HG03095 (cell line): Measurements from ENCODE around the gene ARHGAP27.
"Not testable (repeated sequence)": the region's sequence is repeated elsewhere in the genome, so short reads cannot be mapped to it uniquely, and the experiment has no call there.

Source experiments
- ATAC-seq: cut with Tn5 transposase; IDR thresholded peaks from one replicate; pipeline ENCODE4 v1.9.1; 2021; ENCODE audit warnings: moderate library complexity; ENCODE audit not compliant: unreplicated experiment

The ARHGAP27 gene, protein sequence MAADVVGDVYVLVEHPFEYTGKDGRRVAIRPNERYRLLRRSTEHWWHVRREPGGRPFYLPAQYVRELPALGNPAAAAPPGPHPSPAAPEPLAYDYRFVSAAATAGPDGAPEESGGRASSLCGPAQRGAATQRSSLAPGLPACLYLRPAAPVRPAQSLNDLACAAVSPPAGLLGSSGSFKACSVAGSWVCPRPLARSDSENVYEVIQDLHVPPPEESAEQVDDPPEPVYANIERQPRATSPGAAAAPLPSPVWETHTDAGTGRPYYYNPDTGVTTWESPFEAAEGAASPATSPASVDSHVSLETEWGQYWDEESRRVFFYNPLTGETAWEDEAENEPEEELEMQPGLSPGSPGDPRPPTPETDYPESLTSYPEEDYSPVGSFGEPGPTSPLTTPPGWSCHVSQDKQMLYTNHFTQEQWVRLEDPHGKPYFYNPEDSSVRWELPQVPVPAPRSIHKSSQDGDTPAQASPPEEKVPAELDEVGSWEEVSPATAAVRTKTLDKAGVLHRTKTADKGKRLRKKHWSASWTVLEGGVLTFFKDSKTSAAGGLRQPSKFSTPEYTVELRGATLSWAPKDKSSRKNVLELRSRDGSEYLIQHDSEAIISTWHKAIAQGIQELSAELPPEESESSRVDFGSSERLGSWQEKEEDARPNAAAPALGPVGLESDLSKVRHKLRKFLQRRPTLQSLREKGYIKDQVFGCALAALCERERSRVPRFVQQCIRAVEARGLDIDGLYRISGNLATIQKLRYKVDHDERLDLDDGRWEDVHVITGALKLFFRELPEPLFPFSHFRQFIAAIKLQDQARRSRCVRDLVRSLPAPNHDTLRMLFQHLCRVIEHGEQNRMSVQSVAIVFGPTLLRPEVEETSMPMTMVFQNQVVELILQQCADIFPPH

DNA sequence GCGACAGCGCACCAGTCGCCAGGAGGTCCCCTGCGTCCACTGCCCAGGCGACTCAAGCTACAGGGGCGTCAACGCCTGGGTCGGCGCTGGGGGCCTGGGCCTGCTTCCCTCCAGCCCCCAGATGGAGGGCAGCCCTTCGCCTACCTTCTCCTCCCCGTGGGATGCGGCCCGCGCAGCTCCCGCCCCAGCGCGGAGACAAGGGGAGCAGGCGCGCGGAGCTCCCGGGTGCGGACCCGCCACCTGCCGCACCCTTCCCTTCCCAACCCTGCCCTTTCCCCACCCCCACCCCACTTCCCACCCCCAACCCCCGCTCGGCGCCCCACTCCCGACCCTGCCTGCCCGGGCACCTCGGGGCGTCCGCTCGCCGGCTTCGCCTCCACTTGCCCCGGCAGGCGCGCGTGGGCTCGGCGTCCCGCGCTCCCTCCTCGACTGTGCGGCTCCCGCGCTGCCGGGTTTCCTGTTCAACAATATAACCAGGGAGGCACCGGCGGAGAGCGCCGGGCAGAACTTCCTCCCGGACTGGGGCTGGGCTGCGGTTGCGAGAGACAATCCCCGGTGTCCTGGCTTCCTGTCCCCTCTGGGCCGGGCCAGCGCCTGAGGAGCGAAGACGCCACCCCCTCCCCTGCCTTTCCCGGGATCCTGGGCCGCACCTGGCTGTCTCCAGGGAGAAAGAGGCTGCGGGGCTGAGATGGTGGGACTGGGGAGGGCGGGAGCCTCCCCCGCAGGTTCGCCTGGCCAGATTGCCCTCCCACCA, at the start of gene ARHGAP27:
ARHGAP27 (minus strand) TSS at position 466 of the 754 bp plus-strand sequence. CDS start 2,591 bp downstream, outside the sequence.
- ATAC-seq: no peak

DNA sequence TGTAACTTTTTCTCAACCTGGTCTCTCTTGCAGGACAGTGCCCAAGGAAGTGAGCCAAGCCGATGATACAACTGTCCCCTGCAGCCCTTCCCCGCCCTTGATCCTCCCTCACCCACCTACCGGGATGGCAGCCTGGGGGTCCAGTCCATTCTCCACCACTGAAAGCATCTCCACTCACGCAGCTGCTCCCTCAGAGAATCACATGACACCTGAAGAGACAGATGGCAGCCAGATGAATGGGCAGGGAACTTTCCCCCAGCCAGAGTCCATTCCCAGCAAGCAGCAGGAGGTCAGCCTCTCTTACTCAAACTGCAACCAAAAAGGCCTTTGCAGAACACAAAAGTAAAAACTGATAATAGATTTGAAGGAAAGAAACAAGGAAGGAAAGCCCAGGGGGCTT, 49.6 kb upstream of the ARHGAP27 start:
- not testable (repeated sequence) for ATAC-seq

DNA sequence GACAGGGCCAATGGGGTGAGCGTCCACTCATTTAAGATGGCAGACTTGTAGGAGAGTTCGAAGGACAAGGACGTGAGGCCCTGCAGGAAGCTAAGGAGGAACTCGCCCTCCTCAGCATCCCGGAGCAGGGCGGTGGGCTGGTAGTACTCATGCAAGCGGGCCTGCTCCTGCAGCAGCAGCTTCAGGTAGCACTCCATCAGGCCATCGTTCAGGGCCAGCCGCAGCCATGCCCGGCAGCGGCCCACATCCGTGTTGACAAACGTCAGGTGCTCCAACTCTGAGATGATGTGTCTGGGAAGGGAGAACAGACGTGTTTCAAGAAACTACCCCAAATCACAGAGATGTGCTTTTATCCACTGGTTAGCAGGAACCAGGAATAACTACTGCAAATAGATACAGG, 42.8 kb upstream of the ARHGAP27 start:
- not testable (repeated sequence) for ATAC-seq

DNA sequence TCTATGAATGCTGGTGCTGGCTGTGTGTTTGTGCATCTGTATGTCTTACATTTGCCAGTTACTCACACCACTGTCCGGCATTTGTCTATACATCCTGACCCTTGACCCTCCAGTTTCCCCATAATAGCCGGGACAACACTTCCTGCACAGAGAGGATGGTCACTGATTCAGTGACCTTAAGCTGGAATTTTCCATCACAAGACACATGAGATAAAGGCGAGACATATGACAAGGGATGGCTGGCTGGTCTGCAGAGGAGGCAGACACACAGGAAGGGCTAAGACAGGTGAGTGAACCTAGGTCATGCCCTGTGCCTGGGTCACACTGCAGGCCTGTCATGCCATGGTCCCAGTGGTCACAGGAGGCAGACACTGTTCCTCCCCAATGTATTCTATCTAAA, 39.6 kb upstream of the ARHGAP27 start:
- not testable (repeated sequence) for ATAC-seq

DNA sequence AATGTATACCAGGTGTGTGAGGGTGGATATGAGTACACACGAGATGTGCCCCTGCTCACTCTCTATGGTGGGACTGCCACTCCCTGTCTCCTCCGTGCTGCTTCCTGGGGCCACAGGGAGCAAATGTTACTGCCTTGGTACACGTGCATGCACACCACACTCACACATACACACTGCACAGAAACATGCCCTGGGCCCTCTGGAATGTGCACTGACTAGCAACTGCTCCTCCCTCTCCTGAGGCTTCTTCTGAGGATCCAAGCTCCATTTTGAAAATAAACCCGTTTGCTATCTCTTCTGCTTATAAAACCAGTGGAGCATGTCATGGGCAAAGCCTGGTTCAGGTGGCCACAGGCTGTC, 36.5 kb upstream of the ARHGAP27 start:
- not testable (repeated sequence) for ATAC-seq

DNA sequence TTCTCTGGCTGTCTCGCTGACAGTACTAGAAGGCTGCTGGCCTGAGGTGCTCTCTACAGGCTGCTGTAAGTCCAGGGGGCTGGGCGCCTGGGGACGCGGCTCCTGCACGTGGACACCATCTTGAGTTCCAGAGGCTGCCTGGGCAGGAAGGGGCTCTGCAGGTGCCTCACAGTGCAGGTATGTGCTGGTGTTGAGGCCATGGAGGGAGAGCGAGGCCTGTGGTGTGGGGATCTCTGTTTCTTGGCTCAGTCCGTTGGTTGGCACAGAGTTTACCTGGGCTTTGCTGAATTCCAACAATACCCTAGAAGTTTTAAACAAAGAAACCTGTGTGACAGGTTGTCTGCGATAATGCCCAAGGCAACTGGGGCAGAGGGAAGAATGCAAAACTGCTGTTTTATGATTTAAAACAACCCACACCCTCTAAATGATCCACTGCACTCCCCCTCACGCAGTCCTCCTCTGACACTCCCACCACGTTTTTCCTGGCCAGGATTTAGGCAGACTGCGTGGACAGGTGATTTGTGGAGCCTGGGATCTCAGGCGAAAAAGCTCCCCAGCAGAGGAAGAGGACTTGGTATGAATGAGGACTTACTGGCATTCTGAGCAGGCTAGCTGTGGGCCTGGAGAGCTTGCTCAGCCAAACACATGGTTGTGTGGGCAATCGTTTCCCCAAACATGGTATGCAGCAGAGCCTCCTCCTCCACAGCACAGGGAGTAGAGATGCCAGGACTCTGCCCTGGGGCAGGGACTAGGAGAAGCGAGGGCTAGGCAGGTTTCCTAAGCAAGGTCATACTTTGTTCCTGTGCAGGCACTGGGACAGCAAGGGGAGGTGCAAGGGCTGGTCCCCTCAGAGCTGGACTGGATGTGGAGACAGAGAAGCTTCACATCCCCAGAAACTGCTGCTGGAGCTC, 35.9 kb upstream of the ARHGAP27 start:
- ATAC-seq: not testable (repeated sequence)

DNA sequence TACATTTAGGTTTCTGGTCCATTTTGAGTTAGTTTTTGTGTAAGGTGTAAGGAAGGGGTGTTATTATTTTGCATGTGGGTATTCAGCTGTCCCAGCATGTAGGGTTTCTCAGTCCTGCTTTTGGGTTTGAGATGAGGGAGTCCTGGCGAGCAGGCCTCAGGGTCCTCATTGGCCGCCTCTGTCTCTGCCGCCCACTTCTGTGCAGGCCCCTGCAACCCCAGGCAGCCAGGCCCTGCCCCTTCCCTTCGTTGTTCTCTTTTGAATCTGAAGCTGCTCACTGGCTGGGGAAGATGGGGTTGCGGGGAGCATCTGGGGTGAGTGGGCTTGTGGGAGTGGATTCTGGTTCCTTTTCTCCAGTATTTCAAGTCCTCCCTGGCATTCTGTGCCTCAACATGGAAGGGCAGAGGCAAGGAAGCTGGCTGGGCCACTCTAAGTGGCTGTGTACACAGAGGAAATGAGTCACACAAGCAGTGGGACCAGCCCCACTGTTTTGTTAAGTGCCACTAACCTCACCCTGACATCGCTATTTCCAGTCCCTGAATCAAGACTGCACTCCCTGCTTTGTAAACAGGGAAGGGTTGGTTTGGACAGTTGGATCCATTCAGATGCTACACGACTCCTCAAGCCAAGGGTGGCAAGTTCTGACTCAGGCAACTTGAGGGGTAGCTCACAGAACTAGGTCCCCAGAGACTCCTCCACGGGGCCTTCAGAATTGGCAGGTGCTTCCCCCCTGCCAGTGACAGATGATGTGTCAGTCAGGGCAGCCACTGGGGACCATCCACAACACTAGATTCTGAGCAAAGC, 29.1 kb upstream of the ARHGAP27 start:
- ATAC-seq: peak; percentile 90

DNA sequence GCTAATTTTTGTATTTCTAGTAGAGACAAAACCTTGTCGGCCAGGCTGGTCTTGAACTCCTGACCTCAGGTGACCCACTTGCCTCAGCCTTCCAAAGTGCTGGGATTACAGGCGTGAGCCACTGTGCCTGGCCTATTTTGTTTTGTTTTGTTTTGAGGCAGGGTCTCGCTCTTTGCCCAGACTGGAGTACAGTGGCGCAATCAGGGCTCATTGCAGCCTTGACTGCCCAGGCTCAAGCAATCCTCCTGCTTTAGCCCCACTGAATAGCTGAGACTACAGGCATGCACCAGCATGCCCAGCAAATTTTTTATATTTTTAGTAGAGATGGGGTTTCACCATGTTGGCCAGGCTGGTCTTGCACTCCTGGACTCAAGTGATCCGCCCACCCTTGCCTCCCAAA, 27.8 kb upstream of the ARHGAP27 start:
- ATAC-seq: not testable (repeated sequence)

DNA sequence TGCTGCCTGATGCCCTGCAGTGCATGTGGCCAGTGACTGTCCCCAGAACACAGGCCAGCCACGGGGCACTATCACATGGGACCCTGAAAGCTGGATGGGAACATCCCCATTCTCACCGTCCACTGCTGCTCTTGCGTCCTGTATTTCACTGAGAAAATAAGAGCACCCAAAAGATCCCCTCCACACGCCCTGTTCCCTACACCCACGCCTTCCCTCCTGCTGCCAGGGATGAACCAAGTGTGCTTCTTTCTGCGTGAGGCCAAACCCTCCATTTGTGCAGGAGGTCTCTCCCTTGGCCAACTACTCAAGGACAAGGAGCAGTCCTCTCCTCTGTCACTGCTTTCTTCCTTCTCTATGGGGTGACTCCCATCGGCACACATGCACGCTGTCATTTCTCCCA, 21.7 kb upstream of the ARHGAP27 start:
- ATAC-seq: not testable (repeated sequence)

DNA sequence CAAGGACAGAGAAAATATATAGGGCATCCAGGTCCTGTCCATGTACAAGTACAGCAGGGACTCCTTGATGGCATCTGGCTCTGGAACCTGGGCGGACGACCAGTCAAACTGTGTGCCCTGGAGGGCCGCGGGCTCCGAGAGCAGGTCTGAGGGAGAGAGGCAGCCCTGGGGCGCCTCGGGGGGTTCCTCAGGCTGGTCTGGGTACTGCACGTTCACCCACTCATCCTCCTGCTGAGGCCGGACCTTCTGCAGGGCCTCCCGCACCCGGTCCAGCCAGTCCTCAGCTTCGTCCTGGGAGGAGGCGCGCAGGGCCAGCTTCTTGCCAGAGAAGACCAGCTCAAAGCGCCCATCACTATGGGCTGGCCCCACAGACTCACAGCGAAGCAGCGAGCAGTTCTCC, 21.1 kb upstream of the ARHGAP27 start:
- ATAC-seq: not testable (repeated sequence)

DNA sequence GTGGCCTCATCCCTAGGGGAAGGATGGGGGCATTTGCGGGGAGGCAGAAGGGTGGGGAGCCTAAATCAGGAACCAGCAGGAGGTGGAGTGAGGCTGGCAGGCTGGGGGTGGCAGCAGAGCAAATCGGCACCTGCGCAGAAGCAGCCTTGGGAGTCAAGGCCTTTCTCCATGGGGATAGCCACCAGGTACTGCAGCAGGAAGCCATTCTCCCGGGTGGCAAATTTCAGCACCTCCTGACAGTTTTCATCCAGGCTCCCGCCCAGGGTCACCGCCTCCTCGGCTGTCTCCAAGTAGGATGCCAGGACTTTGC, 20.5 kb upstream of the ARHGAP27 start:
- not testable (repeated sequence) for ATAC-seq

DNA sequence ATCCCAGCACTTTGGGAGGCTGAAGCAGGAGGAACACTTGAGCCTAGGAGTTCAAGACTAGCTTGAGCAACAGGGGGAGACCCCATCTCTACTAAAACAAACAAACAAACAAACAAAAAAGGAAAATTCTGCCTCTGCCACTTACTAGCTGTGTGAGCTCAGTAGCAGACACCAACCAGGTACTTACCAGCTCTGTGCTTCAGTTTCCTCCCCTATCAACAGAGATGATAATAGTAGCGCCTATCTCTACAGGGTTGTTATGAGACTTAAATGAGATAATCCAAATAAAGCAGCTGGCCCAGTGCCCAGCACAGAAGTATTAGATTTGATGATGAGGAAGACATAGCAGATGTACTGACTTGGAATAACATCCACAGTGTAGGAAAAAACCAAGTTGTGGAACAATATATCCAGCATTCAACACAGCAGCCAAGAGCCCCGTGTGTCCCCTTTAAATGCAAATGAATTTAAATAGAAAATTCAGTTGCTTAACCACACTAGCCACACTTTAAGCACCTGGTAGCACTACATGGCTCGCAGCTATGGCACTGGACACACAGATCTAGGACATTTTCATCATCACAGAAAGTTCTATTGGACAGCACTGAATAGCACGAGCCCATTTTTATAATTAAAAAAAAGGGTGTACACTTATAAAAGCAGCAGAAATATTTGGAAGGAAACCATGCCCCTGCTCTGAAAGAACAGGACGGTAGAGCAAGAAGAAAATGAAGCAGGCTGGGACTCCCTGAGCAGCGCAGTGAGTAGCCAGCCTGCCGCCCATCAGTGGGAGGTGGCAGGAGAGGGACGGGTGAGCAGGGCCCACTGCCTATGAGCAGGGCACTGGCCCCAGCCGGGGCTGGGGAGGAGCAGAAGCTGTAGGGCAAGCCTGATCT, 19.9 kb upstream of the ARHGAP27 start:
- not testable (repeated sequence) for ATAC-seq

DNA sequence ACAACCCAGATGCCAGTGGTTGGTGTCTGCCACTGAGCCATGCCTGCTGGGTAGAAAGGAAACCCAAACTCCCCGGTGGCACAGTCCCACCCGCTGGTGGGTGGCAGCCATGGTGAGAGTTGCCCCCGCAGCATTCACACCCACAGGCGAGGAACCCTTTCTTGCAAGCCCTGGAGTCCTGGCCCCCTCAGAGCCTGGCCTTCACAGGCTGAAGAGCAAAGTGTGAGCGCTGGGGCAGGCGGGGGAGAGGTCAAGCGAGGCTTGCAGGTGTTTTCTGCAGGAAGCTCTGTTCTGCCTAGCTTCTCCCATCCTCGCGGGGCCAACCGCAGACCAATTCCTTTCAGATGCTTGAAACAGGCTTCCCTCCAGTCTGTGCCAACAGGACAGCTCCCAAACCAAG, 19.0 kb upstream of the ARHGAP27 start:
- ATAC-seq: not testable (repeated sequence)

DNA sequence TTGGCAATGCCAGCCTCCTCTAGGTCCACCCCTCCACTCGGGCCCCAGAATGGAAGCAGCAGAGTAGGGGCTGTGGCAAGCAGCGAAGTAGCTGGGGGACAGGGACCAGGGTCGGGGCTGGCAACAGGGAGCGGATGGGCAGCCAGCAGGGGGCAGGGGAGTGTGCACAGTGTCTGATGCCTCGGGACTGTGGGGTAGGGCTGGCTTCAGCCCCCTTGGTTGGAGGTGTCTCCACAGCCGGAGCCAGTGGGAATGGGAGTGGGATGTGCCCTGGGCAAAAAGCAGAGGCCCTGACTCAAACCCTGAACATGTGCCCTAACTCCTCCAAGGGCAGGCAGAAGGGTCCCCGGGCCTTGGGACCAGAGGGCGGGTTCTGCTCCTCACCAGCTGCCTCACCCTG, 18.5 kb upstream of the ARHGAP27 start:
- no peak for ATAC-seq

DNA sequence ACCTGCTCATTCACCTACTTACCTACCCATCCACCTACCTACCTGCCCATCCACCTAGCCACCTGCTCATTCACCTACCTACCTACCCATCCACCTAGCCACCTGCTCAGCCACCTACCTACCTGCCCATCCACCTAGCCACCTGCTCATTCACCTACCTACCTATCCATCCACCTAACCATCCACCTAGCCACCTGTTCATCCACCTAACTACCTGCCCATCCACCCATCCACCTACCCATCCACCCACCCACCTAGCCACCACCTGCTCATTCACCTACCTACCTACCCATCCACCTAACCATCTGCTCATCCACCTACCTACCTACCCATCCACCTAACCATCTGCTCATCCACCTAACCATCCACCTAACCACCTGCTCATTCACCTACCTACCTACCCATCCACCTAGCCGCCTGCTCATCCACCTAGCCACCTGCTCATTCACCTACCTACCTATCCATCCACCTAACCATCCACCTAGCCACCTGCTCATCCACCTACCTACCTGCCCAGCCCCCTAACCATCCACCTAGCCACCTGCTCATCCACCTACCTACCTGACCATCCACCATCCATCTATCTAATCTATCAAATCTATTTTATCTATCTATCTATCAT, 17.1 kb upstream of the ARHGAP27 start:
- not testable (repeated sequence) for ATAC-seq

DNA sequence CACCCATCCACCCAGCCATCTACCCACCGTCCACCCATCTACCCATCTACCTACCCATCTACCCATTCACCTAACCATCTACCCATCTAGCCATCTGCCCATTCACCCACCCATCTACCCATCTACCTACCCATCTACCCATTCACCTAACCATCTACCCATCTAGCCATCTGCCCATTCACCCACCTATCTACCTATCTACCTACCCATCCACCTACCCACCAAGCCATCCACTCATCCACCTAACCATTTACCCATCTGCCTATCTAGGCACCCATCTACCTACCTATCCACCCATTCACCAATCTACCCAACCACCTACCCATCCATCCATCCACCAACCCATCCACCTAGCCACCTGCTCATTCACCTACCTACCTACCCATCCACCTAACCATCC, 16.6 kb upstream of the ARHGAP27 start:
- ATAC-seq: not testable (repeated sequence)

DNA sequence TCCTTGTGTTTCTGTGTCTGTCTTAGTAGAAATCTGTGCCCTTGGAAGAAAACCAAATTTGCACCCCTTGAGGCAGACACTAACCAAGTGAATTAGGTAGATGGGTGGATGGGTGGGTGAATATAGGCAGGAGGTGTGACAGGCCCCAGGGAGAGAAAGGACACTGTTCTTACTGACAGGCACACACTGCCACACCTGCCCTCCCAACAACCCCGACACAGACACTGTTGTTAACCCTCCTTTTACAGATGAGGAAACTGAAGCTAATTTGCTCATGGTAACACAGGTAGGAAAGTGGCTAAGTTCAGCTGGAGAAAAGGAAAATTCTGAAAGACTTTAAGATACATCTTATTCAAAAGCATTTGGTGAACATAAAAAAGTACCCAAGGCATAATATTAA, 15.8 kb upstream of the ARHGAP27 start:
- not testable (repeated sequence) for ATAC-seq

DNA sequence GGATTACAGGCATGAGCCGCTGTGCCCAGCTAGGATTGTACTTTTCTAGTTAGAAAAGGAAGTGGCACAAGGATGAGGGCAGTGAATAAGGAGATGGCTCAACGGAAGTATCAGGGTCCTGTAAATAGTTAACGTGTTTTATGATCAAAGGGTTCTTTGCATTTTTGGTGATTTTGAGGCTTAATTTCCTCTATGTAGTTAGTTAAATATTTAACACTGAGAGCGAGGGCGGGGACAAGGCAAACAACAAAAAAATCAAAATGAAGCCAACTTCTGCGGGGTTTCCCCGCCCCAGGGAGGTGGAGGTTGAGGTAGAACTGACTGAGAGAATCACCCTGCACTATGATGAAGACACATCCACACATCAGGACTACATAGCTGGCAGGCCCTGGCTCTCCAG, 15.4 kb upstream of the ARHGAP27 start:
- not testable (repeated sequence) for ATAC-seq
